PC-3 (cell line): ENCODE results near the gene LINC00305. TPM values are rescaled to one million over a fixed set of nuclear protein-coding genes. Genes with fewer than 3 reads are reported as not detected.

Experiments used
- ATAC-seq: fragments of 200-7000 bp; cut with Tn5 transposase; 2 replicates; pipeline ENCODE4 v1.9.1; 2020; ENCODE audit warnings: mild to moderate bottlenecking, moderate library complexity
- BruUV-seq: library from RNA; stranded (reverse); fragments of 400-500 nt; replicated peaks from 2 replicates; lab custom pipeline; 2021; lab: Mats Ljungman, UMichigan
- CTCF ChIA-PET: fragments of 300-600 bp; sonication (Branson Sonifier 250); formaldehyde crosslinking; loops from one replicate; lab custom pipeline; 2022; ENCODE audit warnings: antibody characterized with exemption; lab: Charles Lee
- POLR2A ChIA-PET: fragments of 300-600 bp; sonication (Branson Sonifier 250); formaldehyde crosslinking; loops from one replicate; lab custom pipeline; 2022; ENCODE audit warnings: antibody characterized with exemption; ENCODE audit not compliant: unreplicated experiment; lab: Charles Lee
- DNase-seq: peaks from one replicate; pipeline ENCODE4 v3.0.0-alpha.2; 2015
- H2AFZ ChIP-seq: fragments of 300-600 bp; sonication (generic); 2 replicates; pipeline ENCODE4 v1.6.0; 2016; ENCODE audit warnings: antibody characterized with exemption, low read length
- H3F3A ChIP-seq: fragments of 300-600 bp; sonication (generic); one replicate; pipeline ENCODE4 v1.6.0; 2017; ENCODE audit warnings: antibody characterized with exemption, low read length, control low read depth, mild to moderate bottlenecking; ENCODE audit not compliant: unreplicated experiment
- H3K27ac ChIP-seq: fragments of 300-600 bp; sonication (generic); 2 replicates; pipeline ENCODE4 v1.5.1; 2016; ENCODE audit warnings: mild to moderate bottlenecking, low read length
- H3K27me3 ChIP-seq: fragments of 300-600 bp; sonication (generic); 2 replicates; pipeline ENCODE4 v1.6.1; 2016; ENCODE audit warnings: low read length, mixed read lengths
- H3K36me3 ChIP-seq: fragments of 300-600 bp; sonication (generic); 2 replicates; pipeline ENCODE4 v1.6.1; 2016; ENCODE audit warnings: low read depth, mixed run types, low read length, mixed read lengths
- H3K4me1 ChIP-seq: fragments of 300-600 bp; sonication (generic); 2 replicates; pipeline ENCODE4 v1.5.1; 2016; ENCODE audit warnings: low read length; ENCODE audit not compliant: insufficient read depth
- H3K4me2 ChIP-seq: fragments of 300-600 bp; sonication (generic); 2 replicates; pipeline ENCODE4 v1.6.0; 2016; ENCODE audit warnings: low read length
- H3K4me3 ChIP-seq: fragments of 300-600 bp; sonication (generic); 2 replicates; pipeline ENCODE4 v1.5.1; 2016; ENCODE audit warnings: mild to moderate bottlenecking, low read length, mixed read lengths
- H3K79me2 ChIP-seq: fragments of 300-600 bp; sonication (generic); 2 replicates; pipeline ENCODE4 v1.6.1; 2017; ENCODE audit warnings: low read length, mixed read lengths
- H3K9ac ChIP-seq: fragments of 300-600 bp; sonication (generic); 2 replicates; pipeline ENCODE4 v1.6.0; 2016; ENCODE audit warnings: mild to moderate bottlenecking, low read length
- H3K9me2 ChIP-seq: fragments of 300-600 bp; sonication (generic); replicated peaks from 2 replicates; pipeline ENCODE4 v1.6.1; 2016; ENCODE audit warnings: mixed run types, low read length, mixed read lengths
- H3K9me3 ChIP-seq: fragments of 300-600 bp; sonication (generic); 2 replicates; pipeline ENCODE4 v1.6.1; 2016; ENCODE audit warnings: low read length, mixed read lengths
- H4K20me1 ChIP-seq: fragments of 300-600 bp; sonication (generic); 2 replicates; pipeline ENCODE4 v1.6.1; 2016; ENCODE audit warnings: low read length, mixed read lengths
- CTCF ChIP-seq: fragments of 300-600 bp; sonication (generic); conservative IDR thresholded peaks from 2 replicates; pipeline ENCODE4 v1.5.1; 2017; ENCODE audit warnings: antibody characterized with exemption, low read depth, mild to moderate bottlenecking, low read length
- EZH2 ChIP-seq: fragments of 300-600 bp; sonication (generic); IDR thresholded peaks from one replicate; pipeline ENCODE4 v1.6.1; 2017; ENCODE audit warnings: antibody characterized with exemption, mild to moderate bottlenecking, low read length; ENCODE audit not compliant: unreplicated experiment
- EZH2phosphoT487 ChIP-seq: fragments of 300-600 bp; sonication (generic); IDR thresholded peaks from 2 replicates; pipeline ENCODE4 v1.6.1; 2018; ENCODE audit warnings: mild to moderate bottlenecking, antibody characterized with exemption, low read length, borderline replicate concordance
- intact Hi-C: fragments of 100-400 bp; cut with micrococcal nuclease; formaldehyde crosslinking; loops from 2 replicates; pipeline ENCODE4 v1.9.0; 2023
- total RNA-seq: library from RNA; depleted of rRNA; stranded (reverse); fragments of >200 nt; gene quantifications from 2 replicates; pipeline ENCODE4 v1.2.3, GENCODE V29; 2014

LINC00305 gene
- total RNA-seq, 1 experiment from 2014 or later = not detected

- H2AFZ ChIP-seq = no peak overlapping the region
- no peaks in the 10 kb centered on the region for H3K9me2 ChIP-seq
- H3K4me1 ChIP-seq = no peaks in the 10 kb centered on the region
- H3K36me3 ChIP-seq = no peaks in the 10 kb centered on the region
- POLR2A ChIA-PET = no interaction called here
- no peak overlapping the region for H3K27ac ChIP-seq
- BruUV-seq = no TSS peak
- no peak for DNase-seq
- no peak overlapping the region for H3K9ac ChIP-seq
- no peaks in the 10 kb centered on the region for H4K20me1 ChIP-seq
- intact Hi-C loops = no loop called here
- ATAC-seq = no peak
- peaks cover 58% of the 10 kb centered on the region for H3K27me3 ChIP-seq
- TF ChIP-seq EZH2phosphoT487 = no peak
- no peak for TF ChIP-seq CTCF
- no peak for TF ChIP-seq EZH2
- H3F3A ChIP-seq = no peaks in the 10 kb centered on the region
- no peaks in the 10 kb centered on the region for H3K79me2 ChIP-seq
- CTCF ChIA-PET = no interaction called here
- H3K4me2 ChIP-seq = no peak overlapping the region
- no peaks in the 10 kb centered on the region for H3K9me3 ChIP-seq
- no peak overlapping the region for H3K4me3 ChIP-seq
Measured at GRCh38 chr18:64137914-64138313, 11.0 kb downstream of the LINC00305 start.

- Histone ChIP-seq H3K9me3 (no peaks in the 10 kb centered on the region), H3K4me1 (no peaks in the 10 kb centered on the region), H3K9ac (no peak overlapping the region), H3K36me3 (no peaks in the 10 kb centered on the region), H3K4me3 (no peak overlapping the region), H2AFZ (no peak overlapping the region), H3K4me2 (no peak overlapping the region), H3K27me3 (peaks cover 59% of the 10 kb centered on the region), H3K79me2 (no peaks in the 10 kb centered on the region), H4K20me1 (no peaks in the 10 kb centered on the region), H3K27ac (no peak overlapping the region), H3F3A (no peaks in the 10 kb centered on the region), H3K9me2 (no peaks in the 10 kb centered on the region)
- intact Hi-C loops = no loop called here
- TF ChIP-seq CTCF (no peak), EZH2phosphoT487 (no peak), EZH2 (no peak)
- no TSS peak for BruUV-seq
- ChIA-PET CTCF (no interaction called here), POLR2A (no interaction called here)
- DNase-seq (peak; percentile 16), ATAC-seq (no peak; the same call in 1 of the 2 replicates)
Measured at GRCh38 chr18:64134044-64134747, 14.7 kb downstream of the LINC00305 start.

GRCh38 chr18:64132871-64133270, 16.0 kb downstream of the LINC00305 start:
- peaks cover 48% of the 10 kb centered on the region for H3K27me3 ChIP-seq
- no peak overlapping the region for H3K4me3 ChIP-seq
- no peaks in the 10 kb centered on the region for H3K36me3 ChIP-seq
- TF ChIP-seq EZH2phosphoT487 = no peak
- no peak for TF ChIP-seq CTCF
- TF ChIP-seq EZH2 = no peak
- intact Hi-C loops = no loop called here
- H3F3A ChIP-seq = no peaks in the 10 kb centered on the region
- no peak for DNase-seq
- H2AFZ ChIP-seq = no peak overlapping the region
- H3K9me3 ChIP-seq = no peaks in the 10 kb centered on the region
- no peak overlapping the region for H3K4me2 ChIP-seq
- H4K20me1 ChIP-seq = no peaks in the 10 kb centered on the region
- no TSS peak for BruUV-seq
- ATAC-seq = no peak
- POLR2A ChIA-PET = no interaction called here
- no peaks in the 10 kb centered on the region for H3K79me2 ChIP-seq
- no peak overlapping the region for H3K9ac ChIP-seq
- no peaks in the 10 kb centered on the region for H3K4me1 ChIP-seq
- CTCF ChIA-PET = no interaction called here
- H3K9me2 ChIP-seq = no peaks in the 10 kb centered on the region
- no peak overlapping the region for H3K27ac ChIP-seq
